Fibroblast of mammary gland (primary cell): ENCODE results near the gene PELO.

Experiments used
- DNase-seq: peaks from one replicate; pipeline ENCODE4 v3.0.0-alpha.2; 2010; ENCODE audit warnings: low read depth
- H3K4me3 ChIP-seq: 2 replicates; pipeline ENCODE4 v1.5.1; 2011; ENCODE audit warnings: low read depth, mild to moderate bottlenecking, low read length, moderate library complexity; ENCODE audit not compliant: control insufficient read depth
- CTCF ChIP-seq: conservative IDR thresholded peaks from 2 replicates; pipeline ENCODE4 v1.5.1; 2011; ENCODE audit warnings: low read depth, low read length, inconsistent platforms; ENCODE audit not compliant: control insufficient read depth, insufficient read depth

PELO gene

GRCh38 chr5:52805615-52806014 lies 17.9 kb downstream of the PELO start:
- H3K4me3 ChIP-seq = no peak overlapping the region
- no peak for TF ChIP-seq CTCF

GRCh38 chr5:52807037-52807436 lies 19.3 kb downstream of the PELO start:
- DNase-seq = no peak
- H3K4me3 ChIP-seq = no peak overlapping the region
- no peak for TF ChIP-seq CTCF

More at GRCh38 chr5:52805615-52806014, 17.9 kb downstream of the PELO start:
- no peak for DNase-seq

- no peak overlapping the region for H3K4me3 ChIP-seq
- no peak for TF ChIP-seq CTCF
- DNase-seq = no peak
Measured at GRCh38 chr5:52807723-52808122, 20.0 kb downstream of the PELO start.

GRCh38 chr5:52808316-52808901 lies 20.7 kb downstream of the PELO start:
- H3K4me3 ChIP-seq = no peak overlapping the region
- no peak for DNase-seq
- TF ChIP-seq CTCF = no peak

- TF ChIP-seq CTCF = no peak
- DNase-seq = peak; percentile 55
- no peak overlapping the region for H3K4me3 ChIP-seq
Measured at GRCh38 chr5:52809884-52810283, 22.2 kb downstream of the PELO start.

GRCh38 chr5:52810426-52810825 lies 22.7 kb downstream of the PELO start:
- no peak for DNase-seq
- H3K4me3 ChIP-seq = no peak overlapping the region
- TF ChIP-seq CTCF = no peak

GRCh38 chr5:52811067-52811749 lies 23.5 kb downstream of the PELO start:
- no peak overlapping the region for H3K4me3 ChIP-seq
- TF ChIP-seq CTCF = no peak
- DNase-seq = peak; percentile 78
